PC-9 (cell line): ENCODE data around the gene KRT32.

Source experiments
- EZH2 ChIP-seq: fragments of 200-600 bp; sonication (generic); IDR thresholded peaks from 2 replicates; pipeline ENCODE4 v1.8.0; 2017; ENCODE audit warnings: antibody characterized with exemption, low read depth
- TF ChIP-seq, protein P1 (sequence below): fragments of 200-600 bp; sonication (generic); conservative IDR thresholded peaks from 2 replicates; pipeline ENCODE4 v1.6.1; 2017; ENCODE audit warnings: mixed run types, antibody characterized with exemption, mild to moderate bottlenecking, moderate library complexity

DNA sequence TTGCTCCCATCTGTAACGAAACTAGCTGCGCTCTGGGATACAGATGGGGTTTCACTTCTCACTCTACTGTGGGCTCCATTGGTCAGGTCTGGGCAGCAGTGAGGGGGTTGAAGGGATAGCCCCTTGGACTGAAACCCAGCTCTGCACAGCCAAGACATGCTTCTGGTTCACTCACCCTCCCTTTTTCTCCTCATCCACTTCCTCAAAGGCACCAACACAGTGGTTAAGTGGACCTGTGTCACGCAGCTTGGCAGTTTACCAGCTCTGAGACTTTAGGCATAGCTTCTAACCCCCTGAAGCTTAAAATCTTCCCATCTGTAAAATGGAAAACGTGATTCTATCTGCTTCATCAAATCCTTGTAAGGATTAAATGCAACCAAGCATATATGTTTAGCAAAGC is 14.9 kb downstream of the KRT32 start:
- TF ChIP-seq, protein P1, sequence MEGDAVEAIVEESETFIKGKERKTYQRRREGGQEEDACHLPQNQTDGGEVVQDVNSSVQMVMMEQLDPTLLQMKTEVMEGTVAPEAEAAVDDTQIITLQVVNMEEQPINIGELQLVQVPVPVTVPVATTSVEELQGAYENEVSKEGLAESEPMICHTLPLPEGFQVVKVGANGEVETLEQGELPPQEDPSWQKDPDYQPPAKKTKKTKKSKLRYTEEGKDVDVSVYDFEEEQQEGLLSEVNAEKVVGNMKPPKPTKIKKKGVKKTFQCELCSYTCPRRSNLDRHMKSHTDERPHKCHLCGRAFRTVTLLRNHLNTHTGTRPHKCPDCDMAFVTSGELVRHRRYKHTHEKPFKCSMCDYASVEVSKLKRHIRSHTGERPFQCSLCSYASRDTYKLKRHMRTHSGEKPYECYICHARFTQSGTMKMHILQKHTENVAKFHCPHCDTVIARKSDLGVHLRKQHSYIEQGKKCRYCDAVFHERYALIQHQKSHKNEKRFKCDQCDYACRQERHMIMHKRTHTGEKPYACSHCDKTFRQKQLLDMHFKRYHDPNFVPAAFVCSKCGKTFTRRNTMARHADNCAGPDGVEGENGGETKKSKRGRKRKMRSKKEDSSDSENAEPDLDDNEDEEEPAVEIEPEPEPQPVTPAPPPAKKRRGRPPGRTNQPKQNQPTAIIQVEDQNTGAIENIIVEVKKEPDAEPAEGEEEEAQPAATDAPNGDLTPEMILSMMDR, result no peak
- no peak for TF ChIP-seq EZH2
